ENCODE results near the gene LRCOL1.

Gene LRCOL1

GRCh38 chr12:132592282-132592970 is 18.0 kb downstream of the LRCOL1 start:
- no peak overlapping the region for H3K4me3 ChIP-seq (ENCODE audit: low read depth, low read length)
- no peak for DNase-seq (ENCODE audit: low read depth)
- TF ChIP-seq CTCF (IDR thresholded peaks at IDR 0.05; ENCODE audit: control insufficient read depth, extremely low read depth, insufficient read depth): no peak

- H3K4me3 ChIP-seq (ENCODE audit: low read depth, low read length): no peak overlapping the region
- TF ChIP-seq CTCF (IDR thresholded peaks at IDR 0.05; ENCODE audit: control insufficient read depth, extremely low read depth, insufficient read depth): no peak
- DNase-seq (ENCODE audit: low read depth): no peak
Observed at GRCh38 chr12:132591107-132591935, 19.1 kb downstream of the LRCOL1 start.

- DNase-seq (ENCODE audit: low read depth): no peak
- H3K4me3 ChIP-seq (ENCODE audit: low read depth, low read length): no peak overlapping the region
- TF ChIP-seq CTCF (IDR thresholded peaks at IDR 0.05; ENCODE audit: control insufficient read depth, extremely low read depth, insufficient read depth): no peak
Observed at GRCh38 chr12:132588821-132589669, 21.3 kb downstream of the LRCOL1 start.

- TF ChIP-seq CTCF (IDR thresholded peaks at IDR 0.05; ENCODE audit: control insufficient read depth, extremely low read depth, insufficient read depth): no peak
- DNase-seq (ENCODE audit: low read depth): no peak
Observed at GRCh38 chr12:132588319-132588718, 22.1 kb downstream of the LRCOL1 start.

GRCh38 chr12:132587781-132588180 is 22.6 kb downstream of the LRCOL1 start:
- no peak for DNase-seq (ENCODE audit: low read depth)
- no peak for TF ChIP-seq CTCF (IDR thresholded peaks at IDR 0.05; ENCODE audit: control insufficient read depth, extremely low read depth, insufficient read depth)
- H3K4me3 ChIP-seq (ENCODE audit: low read depth, low read length): no peak overlapping the region

More at GRCh38 chr12:132588319-132588718, 22.1 kb downstream of the LRCOL1 start:
- no peak overlapping the region for H3K4me3 ChIP-seq (ENCODE audit: low read depth, low read length)

- H3K4me3 ChIP-seq (ENCODE audit: low read depth, low read length): no peak overlapping the region
- TF ChIP-seq CTCF (IDR thresholded peaks at IDR 0.05; ENCODE audit: control insufficient read depth, extremely low read depth, insufficient read depth): no peak
Observed at GRCh38 chr12:132586929-132587328, 23.5 kb downstream of the LRCOL1 start.

More at GRCh38 chr12:132586929-132587328, 23.5 kb downstream of the LRCOL1 start:
- no peak for DNase-seq (ENCODE audit: low read depth)
